GM15510 (cell line): ENCODE measurements around the gene SLC22A16.

Experiments used
- POLR2A ChIP-seq: IDR thresholded peaks from 3 replicates; pipeline ENCODE4 v1.6.1; 2011; ENCODE audit warnings: borderline replicate concordance; ENCODE audit not compliant: insufficient read length; ENCODE audit errors: extremely low read depth

Gene SLC22A16

DNA sequence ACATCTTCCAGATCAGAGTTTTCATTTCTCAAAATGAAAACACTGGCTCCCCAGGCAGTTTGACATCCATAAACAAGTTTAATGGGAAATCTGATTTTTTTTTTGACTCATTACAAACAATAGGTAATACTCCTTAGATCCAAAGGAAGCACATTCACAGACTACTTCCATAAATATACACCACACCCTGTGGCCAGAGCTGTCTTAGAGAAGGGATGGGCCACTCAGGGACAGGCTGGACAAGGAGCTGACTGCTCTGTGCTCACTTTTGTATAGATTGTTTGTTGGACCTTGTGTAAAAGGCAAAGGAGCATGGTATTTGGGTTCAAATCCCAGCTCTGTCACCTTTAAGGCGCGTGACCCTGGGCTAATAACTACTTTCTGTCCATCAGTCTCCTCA, 48.3 kb downstream of the SLC22A16 start:
- TF ChIP-seq POLR2A: no peak

- TF ChIP-seq POLR2A: no peak
Measured at GRCh38 chr6:110425816-110426215, 50.6 kb downstream of the SLC22A16 start.

- TF ChIP-seq POLR2A: no peak
Measured at GRCh38 chr6:110422444-110422822, 54.0 kb downstream of the SLC22A16 start.

GRCh38 chr6:110421749-110422443, 54.5 kb downstream of the SLC22A16 start:
- TF ChIP-seq POLR2A: no peak

DNA sequence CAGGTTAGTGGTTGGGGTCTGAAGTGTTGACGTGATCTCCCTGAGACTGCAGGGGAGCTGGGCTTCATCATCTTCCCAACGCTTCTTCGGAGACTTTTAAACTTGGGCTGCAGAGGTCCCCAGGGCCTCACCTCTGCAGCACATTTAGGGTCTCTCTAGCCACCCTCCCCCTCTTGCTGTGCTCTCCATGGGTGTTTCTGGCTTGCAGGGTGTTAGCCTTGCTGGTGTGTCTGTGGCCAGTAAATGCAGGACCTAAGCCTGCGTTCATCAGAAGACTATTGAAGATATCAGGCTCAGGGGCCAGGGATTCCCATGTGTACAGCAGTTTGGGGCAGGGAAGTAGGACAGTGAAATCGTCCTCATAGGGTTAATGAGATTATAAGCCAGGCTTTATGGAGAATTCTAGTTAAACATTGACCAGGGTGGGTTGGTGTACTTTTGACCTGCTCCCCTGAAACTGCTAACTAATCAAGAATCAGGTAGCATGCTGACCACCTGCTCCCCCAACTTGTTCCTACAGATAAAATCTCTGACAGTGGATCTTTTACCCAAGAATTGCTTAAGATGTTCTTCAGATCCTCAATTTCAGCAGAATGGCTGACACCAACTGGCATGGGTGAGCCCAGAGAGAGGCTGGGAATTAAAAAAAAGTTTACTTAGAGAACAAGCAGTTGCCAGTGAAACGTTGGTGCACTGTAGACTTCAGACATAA, 57.2 kb downstream of the SLC22A16 start:
- no peak for TF ChIP-seq POLR2A

- no peak for TF ChIP-seq POLR2A
Measured at GRCh38 chr6:110418594-110418993, 57.8 kb downstream of the SLC22A16 start.

DNA sequence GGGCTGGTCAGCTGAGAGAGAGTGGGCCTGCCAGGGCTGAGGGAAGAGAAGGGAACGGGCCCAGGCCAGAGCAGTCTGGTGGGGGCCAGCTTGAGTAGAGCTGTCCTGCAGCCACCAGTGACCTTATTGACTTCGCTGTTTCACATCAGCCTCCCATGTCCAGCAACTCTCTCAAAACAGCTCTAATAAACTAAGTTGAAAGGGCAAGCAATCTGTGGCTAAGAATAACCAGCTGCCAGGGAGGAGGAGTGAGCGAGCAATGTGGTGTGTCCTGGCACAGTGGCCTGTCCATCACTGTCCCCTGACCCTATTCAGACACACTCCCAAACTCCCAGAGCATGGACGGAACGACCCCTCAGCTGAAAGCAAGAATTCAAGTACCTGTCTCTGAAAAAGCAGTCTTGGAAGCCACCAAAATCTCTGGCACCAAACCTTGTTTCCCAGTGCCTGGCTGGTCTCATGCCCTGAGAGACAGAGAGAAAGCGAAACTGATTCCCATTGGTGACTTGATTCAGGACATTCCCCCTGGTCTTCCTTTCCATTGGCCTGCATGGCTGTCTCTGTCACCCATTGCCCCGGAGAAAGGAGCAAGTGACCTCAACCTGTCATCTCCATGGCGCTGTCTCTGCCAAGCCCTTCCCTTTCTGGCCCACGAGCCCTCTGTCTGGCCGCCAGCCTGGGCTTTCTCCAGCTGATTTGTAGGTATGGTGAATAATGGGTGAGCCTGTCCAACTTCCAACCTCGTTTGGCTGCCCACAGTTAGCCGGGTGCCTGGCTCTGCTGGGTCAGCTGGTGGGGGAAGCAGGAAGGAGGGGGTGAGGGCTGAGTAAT, 61.1 kb downstream of the SLC22A16 start, which contains the start of gene DDO:
Gene DDO (minus strand): TSS at position 490 of the 831 bp plus-strand sequence. CDS start 2,113 bp downstream, outside the sequence.
- TF ChIP-seq POLR2A: no peak

- TF ChIP-seq POLR2A: no peak
Measured at GRCh38 chr6:110414669-110415068, 61.7 kb downstream of the SLC22A16 start.

DNA sequence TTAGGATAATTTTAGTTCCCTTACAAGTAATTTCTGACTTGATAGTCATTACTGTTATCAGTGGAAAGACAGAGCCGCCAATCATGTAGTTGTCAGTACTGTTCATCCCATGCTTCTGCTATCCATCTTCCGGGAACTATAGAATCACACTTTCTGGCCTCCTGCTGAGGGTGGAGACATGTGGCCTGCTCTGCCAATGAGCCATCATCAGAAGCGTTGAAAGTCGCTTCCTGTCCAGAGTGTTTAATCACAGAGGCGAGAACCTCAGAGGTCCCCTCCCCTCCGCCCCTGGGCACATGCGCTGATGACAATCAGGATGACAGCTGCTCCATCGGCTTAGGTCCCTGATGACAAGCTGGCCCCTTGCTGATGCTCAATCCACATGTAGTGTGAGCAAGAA, 64.1 kb downstream of the SLC22A16 start:
- no peak for TF ChIP-seq POLR2A

DNA sequence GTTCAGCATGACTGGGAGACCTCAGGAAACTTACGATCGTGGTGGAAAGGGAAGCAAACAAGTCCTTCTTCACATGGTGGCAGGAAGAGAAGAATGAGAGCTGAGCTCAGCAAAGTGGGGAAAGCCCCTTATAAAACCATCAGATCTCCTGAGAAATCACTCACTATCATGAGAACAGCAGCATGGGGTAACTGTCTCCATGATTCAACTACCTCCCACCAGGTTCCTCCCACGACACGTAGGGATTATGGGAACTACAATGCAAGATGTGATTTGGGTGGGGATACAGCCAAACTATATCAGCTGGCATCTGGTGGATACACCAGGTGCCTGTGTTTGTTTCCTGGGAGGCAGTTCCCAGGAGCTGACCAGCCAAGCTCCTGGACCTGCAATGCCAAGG, 65.9 kb downstream of the SLC22A16 start:
- no peak for TF ChIP-seq POLR2A

- TF ChIP-seq POLR2A: no peak
Measured at GRCh38 chr6:110409794-110410193, 66.6 kb downstream of the SLC22A16 start.

DNA sequence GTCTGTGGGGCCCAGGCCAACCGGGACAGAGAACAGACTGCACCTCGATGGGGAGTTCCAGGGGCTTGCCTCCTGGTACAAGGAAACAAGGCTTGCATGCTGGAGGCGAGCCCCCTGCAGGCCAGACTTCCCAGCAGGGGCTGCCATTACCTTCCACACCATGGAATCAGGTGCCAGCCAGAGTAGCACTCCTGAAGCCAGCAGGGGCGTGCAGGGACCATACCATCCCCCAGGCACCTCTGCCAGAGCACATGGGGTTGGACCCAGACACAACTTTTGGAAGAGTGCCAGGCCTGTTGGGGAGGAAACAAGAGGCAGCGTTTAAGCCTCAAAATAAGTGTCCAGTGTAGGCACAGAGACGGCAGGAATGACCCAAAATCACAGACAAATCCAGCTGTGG, 67.5 kb downstream of the SLC22A16 start:
- no peak for TF ChIP-seq POLR2A

DNA sequence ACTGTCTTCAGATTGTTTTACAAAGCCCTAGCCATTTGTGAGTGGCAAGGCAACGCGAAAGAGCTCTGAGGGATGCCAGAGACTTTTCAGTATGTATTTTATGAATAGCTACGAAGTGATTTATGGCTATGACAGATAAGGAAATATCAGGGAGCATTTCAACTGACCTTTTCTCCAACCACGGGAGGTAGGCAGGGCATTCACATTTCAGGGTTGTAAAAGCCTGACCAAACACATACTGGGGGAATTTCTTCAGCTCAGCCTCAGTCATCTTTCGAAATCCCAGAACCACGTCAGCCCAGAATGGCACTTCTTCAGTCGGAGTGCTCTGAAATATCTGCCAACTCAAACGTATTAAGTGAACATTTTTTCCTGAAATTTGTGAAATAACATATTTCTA, 71.8 kb downstream of the SLC22A16 start:
- TF ChIP-seq POLR2A: no peak

- no peak for TF ChIP-seq POLR2A
Measured at GRCh38 chr6:110401585-110402176, 74.7 kb downstream of the SLC22A16 start.

DNA sequence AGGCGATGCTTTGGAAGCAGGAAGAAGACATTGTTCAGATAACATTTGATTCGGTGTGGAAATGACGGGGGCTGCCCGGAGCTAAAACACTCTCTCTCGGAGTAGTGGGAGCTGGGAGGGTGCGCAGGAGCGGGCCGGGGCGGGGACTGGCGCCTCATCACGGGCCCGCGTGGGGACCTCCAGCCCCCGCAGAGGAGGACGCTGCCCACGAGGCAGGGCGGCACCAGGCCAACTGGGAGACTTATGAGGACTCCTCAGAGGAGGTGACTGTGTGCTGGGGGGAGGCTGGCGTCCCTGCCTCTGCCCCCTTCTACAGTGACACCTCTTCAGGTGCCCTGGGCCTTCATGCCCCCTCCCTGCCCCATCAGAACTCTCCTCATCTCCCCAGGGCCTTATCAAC, 76.2 kb downstream of the SLC22A16 start:
- TF ChIP-seq POLR2A: no peak
